ENCODE measurements around the gene ZNF566. TPM values are rescaled to one million over a fixed set of nuclear protein-coding genes. Genes with fewer than 3 reads are reported as not detected.

ZNF566 gene
- total and polyA plus RNA-seq, 2 of the 13 experiments (the other 11 are each of a cell fraction or from before 2014, with no cell fraction given) = 4.8 to 13.7 TPM

DNA sequence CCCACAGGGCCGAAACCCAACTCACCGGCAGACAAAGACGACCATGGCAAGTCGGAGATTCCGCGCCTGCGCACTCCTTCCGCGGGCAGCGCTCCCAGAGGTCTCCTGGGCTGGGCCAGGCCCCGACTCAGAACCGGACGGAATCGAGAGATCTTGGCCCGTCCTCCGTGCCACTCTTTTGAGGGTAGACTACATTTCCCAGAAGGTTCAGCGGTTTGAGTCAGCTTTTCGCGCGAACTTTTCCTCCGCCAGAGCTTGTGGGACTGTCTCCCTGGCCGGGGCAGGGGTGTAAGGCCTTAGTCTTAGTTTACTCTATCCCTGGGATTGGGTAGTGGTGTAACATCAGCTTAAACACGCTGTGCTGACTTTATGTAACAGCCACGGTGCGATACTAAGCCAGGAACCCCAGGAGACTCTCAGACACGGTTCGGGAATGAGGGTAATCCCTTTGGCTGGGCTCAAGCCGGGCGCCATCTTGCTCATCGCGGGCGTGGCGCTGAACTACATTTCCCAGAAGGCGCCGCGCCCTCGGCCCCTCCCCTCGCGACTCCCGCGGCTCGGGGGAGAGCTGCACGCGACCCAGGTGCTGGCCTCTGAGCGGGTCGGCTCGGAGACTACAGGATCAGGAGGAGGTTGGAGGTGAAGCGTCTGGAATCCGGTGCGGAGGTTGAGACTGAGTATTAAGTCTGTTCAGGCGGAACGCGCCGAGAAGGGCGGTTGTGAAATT, 39.0 kb upstream of the ZNF566 start, which contains the start of gene ZNF260 (continued):
- TF ChIP-seq SALL2 (CRISPR knock-in tag; IDR thresholded peaks at IDR 0.05) (no peak; the same call in 1 of the 2 replicates), NR2F1 (CRISPR knock-in tag; IDR thresholded peaks at IDR 0.05) (no peak), ZNF292 (CRISPR knock-in tag; IDR thresholded peaks at IDR 0.05; ENCODE audit: borderline replicate concordance, low read depth) (peak; percentile 61; the same call in 1 of the 2 replicates), MED8 (CRISPR knock-in tag; IDR thresholded peaks at IDR 0.05; ENCODE audit: insufficient replicate concordance) (no peak), ZNF557 (CRISPR knock-in tag; IDR thresholded peaks at IDR 0.05) (peak; percentile 9; the same call in 1 of the 2 replicates), NR2C2 (CRISPR knock-in tag; IDR thresholded peaks at IDR 0.05; ENCODE audit: borderline replicate concordance) (peak; percentile 88), NBN (conservative IDR thresholded peaks at IDR 0.05) (no peak), CREB1 (IDR thresholded peaks at IDR 0.05) (peak; percentile 43; the same call in 1 of the 2 replicates), CREB1 (CRISPR knock-in tag; IDR thresholded peaks at IDR 0.05) (peak; percentile 96)
- TF ChIP-seq, protein P1, sequence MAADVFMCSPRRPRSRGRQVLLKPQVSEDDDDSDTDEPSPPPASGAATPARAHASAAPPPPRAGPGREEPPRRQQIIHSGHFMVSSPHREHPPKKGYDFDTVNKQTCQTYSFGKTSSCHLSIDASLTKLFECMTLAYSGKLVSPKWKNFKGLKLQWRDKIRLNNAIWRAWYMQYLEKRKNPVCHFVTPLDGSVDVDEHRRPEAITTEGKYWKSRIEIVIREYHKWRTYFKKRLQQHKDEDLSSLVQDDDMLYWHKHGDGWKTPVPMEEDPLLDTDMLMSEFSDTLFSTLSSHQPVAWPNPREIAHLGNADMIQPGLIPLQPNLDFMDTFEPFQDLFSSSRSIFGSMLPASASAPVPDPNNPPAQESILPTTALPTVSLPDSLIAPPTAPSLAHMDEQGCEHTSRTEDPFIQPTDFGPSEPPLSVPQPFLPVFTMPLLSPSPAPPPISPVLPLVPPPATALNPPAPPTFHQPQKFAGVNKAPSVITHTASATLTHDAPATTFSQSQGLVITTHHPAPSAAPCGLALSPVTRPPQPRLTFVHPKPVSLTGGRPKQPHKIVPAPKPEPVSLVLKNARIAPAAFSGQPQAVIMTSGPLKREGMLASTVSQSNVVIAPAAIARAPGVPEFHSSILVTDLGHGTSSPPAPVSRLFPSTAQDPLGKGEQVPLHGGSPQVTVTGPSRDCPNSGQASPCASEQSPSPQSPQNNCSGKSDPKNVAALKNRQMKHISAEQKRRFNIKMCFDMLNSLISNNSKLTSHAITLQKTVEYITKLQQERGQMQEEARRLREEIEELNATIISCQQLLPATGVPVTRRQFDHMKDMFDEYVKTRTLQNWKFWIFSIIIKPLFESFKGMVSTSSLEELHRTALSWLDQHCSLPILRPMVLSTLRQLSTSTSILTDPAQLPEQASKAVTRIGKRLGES (CRISPR knock-in tag; IDR thresholded peaks at IDR 0.05; ENCODE audit: borderline replicate concordance) = no peak
- TF ChIP-seq, protein P2, sequence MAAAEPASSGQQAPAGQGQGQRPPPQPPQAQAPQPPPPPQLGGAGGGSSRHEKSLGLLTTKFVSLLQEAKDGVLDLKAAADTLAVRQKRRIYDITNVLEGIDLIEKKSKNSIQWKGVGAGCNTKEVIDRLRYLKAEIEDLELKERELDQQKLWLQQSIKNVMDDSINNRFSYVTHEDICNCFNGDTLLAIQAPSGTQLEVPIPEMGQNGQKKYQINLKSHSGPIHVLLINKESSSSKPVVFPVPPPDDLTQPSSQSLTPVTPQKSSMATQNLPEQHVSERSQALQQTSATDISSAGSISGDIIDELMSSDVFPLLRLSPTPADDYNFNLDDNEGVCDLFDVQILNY (CRISPR knock-in tag; conservative IDR thresholded peaks at IDR 0.05) = no peak
- TF ChIP-seq, protein P3, sequence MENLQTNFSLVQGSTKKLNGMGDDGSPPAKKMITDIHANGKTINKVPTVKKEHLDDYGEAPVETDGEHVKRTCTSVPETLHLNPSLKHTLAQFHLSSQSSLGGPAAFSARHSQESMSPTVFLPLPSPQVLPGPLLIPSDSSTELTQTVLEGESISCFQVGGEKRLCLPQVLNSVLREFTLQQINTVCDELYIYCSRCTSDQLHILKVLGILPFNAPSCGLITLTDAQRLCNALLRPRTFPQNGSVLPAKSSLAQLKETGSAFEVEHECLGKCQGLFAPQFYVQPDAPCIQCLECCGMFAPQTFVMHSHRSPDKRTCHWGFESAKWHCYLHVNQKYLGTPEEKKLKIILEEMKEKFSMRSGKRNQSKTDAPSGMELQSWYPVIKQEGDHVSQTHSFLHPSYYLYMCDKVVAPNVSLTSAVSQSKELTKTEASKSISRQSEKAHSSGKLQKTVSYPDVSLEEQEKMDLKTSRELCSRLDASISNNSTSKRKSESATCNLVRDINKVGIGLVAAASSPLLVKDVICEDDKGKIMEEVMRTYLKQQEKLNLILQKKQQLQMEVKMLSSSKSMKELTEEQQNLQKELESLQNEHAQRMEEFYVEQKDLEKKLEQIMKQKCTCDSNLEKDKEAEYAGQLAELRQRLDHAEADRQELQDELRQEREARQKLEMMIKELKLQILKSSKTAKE (CRISPR knock-in tag; IDR thresholded peaks at IDR 0.05; ENCODE audit: borderline replicate concordance) = no peak
- TF ChIP-seq, protein P4, sequence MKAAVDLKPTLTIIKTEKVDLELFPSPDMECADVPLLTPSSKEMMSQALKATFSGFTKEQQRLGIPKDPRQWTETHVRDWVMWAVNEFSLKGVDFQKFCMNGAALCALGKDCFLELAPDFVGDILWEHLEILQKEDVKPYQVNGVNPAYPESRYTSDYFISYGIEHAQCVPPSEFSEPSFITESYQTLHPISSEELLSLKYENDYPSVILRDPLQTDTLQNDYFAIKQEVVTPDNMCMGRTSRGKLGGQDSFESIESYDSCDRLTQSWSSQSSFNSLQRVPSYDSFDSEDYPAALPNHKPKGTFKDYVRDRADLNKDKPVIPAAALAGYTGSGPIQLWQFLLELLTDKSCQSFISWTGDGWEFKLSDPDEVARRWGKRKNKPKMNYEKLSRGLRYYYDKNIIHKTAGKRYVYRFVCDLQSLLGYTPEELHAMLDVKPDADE (CRISPR knock-in tag; IDR thresholded peaks at IDR 0.05) = no peak
- TF ChIP-seq, protein P5, sequence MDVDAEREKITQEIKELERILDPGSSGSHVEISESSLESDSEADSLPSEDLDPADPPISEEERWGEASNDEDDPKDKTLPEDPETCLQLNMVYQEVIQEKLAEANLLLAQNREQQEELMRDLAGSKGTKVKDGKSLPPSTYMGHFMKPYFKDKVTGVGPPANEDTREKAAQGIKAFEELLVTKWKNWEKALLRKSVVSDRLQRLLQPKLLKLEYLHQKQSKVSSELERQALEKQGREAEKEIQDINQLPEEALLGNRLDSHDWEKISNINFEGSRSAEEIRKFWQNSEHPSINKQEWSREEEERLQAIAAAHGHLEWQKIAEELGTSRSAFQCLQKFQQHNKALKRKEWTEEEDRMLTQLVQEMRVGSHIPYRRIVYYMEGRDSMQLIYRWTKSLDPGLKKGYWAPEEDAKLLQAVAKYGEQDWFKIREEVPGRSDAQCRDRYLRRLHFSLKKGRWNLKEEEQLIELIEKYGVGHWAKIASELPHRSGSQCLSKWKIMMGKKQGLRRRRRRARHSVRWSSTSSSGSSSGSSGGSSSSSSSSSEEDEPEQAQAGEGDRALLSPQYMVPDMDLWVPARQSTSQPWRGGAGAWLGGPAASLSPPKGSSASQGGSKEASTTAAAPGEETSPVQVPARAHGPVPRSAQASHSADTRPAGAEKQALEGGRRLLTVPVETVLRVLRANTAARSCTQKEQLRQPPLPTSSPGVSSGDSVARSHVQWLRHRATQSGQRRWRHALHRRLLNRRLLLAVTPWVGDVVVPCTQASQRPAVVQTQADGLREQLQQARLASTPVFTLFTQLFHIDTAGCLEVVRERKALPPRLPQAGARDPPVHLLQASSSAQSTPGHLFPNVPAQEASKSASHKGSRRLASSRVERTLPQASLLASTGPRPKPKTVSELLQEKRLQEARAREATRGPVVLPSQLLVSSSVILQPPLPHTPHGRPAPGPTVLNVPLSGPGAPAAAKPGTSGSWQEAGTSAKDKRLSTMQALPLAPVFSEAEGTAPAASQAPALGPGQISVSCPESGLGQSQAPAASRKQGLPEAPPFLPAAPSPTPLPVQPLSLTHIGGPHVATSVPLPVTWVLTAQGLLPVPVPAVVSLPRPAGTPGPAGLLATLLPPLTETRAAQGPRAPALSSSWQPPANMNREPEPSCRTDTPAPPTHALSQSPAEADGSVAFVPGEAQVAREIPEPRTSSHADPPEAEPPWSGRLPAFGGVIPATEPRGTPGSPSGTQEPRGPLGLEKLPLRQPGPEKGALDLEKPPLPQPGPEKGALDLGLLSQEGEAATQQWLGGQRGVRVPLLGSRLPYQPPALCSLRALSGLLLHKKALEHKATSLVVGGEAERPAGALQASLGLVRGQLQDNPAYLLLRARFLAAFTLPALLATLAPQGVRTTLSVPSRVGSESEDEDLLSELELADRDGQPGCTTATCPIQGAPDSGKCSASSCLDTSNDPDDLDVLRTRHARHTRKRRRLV (CRISPR knock-in tag; IDR thresholded peaks at IDR 0.05) = peak; percentile 94
